Thoracic aorta (tissue), 2 donors: Measurements from ENCODE around the gene CFAP97D1. TPM values are rescaled to one million over a fixed set of nuclear protein-coding genes. Genes with fewer than 3 reads are reported as not detected.
"Not testable (repeated sequence)": the region's sequence is repeated elsewhere in the genome, so short reads cannot be mapped to it uniquely, and the experiment has no call there.

Experiments
- ATAC-seq: fragments of 150-250 bp; one replicate; pipeline ENCODE4 v1.8.0; 2017; ENCODE audit warnings: low read depth; ENCODE audit not compliant: insufficient number of reproducible peaks, low FRiP score
- DNase-seq: peaks from one replicate; pipeline ENCODE4 v3.0.0-alpha.2; 2020; ENCODE audit warnings: low spot score
- H3K27ac ChIP-seq, 2 donors: fragments of 200-600 bp; sonication (generic); 1 replicate in 1 of 2; 2 replicates in 1 of 2; pipeline ENCODE4 v1.5.1; 2016; ENCODE audit warnings: mild to moderate bottlenecking in 2 of 2, moderate library complexity in 2 of 2
- H3K27me3 ChIP-seq: fragments of 200-600 bp; sonication (generic); replicated peaks from 2 replicates; pipeline ENCODE4 v1.6.0; 2016; ENCODE audit warnings: mild to moderate bottlenecking; ENCODE audit not compliant: insufficient read depth
- H3K36me3 ChIP-seq: fragments of 200-600 bp; sonication (generic); one replicate; pipeline ENCODE4 v1.5.1; 2016
- H3K4me1 ChIP-seq, 2 donors: fragments of 200-600 bp; sonication (generic); 1 replicate in 1 of 2; 2 replicates in 1 of 2; pipeline versions ENCODE4 v1.5.1 to v1.6.0; 2016; ENCODE audit warnings: low read depth in 2 of 2, mild to moderate bottlenecking in 1 of 2; ENCODE audit not compliant: control insufficient read depth in 1 of 2
- H3K4me3 ChIP-seq: fragments of 200-600 bp; sonication (generic); 2 replicates; pipeline ENCODE4 v1.5.1; 2016; ENCODE audit warnings: mild to moderate bottlenecking
- H3K9me3 ChIP-seq: fragments of 200-600 bp; sonication (generic); 2 replicates; pipeline ENCODE4 v1.5.1; 2016
- CTCF ChIP-seq: fragments of 200-600 bp; sonication (generic); IDR thresholded peaks from one replicate; pipeline ENCODE4 v1.5.1; 2019; ENCODE audit warnings: antibody characterized with exemption
- total RNA-seq, 2 donors: library from RNA; depleted of rRNA; stranded (reverse); fragments of >200 nt; gene quantifications; one replicate each; pipeline versions ENCODE4 v1.1.0 to v1.2.3, GENCODE V29; 2016

The CFAP97D1 gene
- total RNA-seq, 2 donors from 2014 or later: not detected

- no peak overlapping the region for H3K4me3 ChIP-seq
- H3K9me3 ChIP-seq: no peaks in the 10 kb centered on the region
- no peak for TF ChIP-seq CTCF
- H3K36me3 ChIP-seq: no peaks in the 10 kb centered on the region
- no peak for ATAC-seq
- no peak for DNase-seq
- no peak overlapping the region for H3K27ac ChIP-seq
- no peaks in the 10 kb centered on the region for H3K27me3 ChIP-seq
- no peaks in the 10 kb centered on the region for H3K4me1 ChIP-seq
Measured at GRCh38 chr17:43791589-43791988, 11.4 kb downstream of the CFAP97D1 start.

GRCh38 chr17:43792668-43793067 is 12.4 kb downstream of the CFAP97D1 start:
- H3K4me3 ChIP-seq, H3K9me3 ChIP-seq, H3K27me3 ChIP-seq, H3K27ac ChIP-seq, H3K36me3 ChIP-seq, H3K4me1 ChIP-seq, ATAC-seq, DNase-seq: not testable (repeated sequence)

- not testable (repeated sequence) for H3K4me3 ChIP-seq, ATAC-seq, H3K27ac ChIP-seq, H3K9me3 ChIP-seq, H3K27me3 ChIP-seq, DNase-seq, H3K4me1 ChIP-seq, H3K36me3 ChIP-seq
Measured at GRCh38 chr17:43798024-43798423, 17.8 kb downstream of the CFAP97D1 start.

- ATAC-seq (no peak), DNase-seq (no peak)
- Histone ChIP-seq H3K36me3 (peaks cover 7% of the 10 kb centered on the region), H3K27ac (no peak overlapping the region), H3K4me3 (no peak overlapping the region), H3K4me1 (no peaks in the 10 kb centered on the region), H3K9me3 (no peaks in the 10 kb centered on the region), H3K27me3 (no peaks in the 10 kb centered on the region)
- no peak for TF ChIP-seq CTCF
Measured at GRCh38 chr17:43799047-43799446, 18.8 kb downstream of the CFAP97D1 start.

- Histone ChIP-seq H3K4me3 (no peak overlapping the region), H3K27ac (no peak overlapping the region), H3K27me3 (no peaks in the 10 kb centered on the region), H3K36me3 (peaks cover 7% of the 10 kb centered on the region), H3K9me3 (no peaks in the 10 kb centered on the region), H3K4me1 (no peaks in the 10 kb centered on the region)
- ATAC-seq: no peak
- TF ChIP-seq CTCF: no peak
- no peak for DNase-seq
Measured at GRCh38 chr17:43800736-43801135, 20.5 kb downstream of the CFAP97D1 start.

GRCh38 chr17:43801844-43802243 is 21.6 kb downstream of the CFAP97D1 start:
- H3K27ac ChIP-seq: no peak overlapping the region
- ATAC-seq: no peak
- peaks cover 7% of the 10 kb centered on the region for H3K36me3 ChIP-seq
- H3K27me3 ChIP-seq: no peaks in the 10 kb centered on the region
- H3K4me3 ChIP-seq: no peak overlapping the region
- no peaks in the 10 kb centered on the region for H3K4me1 ChIP-seq
- no peak for DNase-seq
- H3K9me3 ChIP-seq: no peaks in the 10 kb centered on the region
- TF ChIP-seq CTCF: no peak
